Thyroid gland (tissue), 4 donors: Measurements from ENCODE around the gene AKAP12.

Experiments
- CTCF ChIP-seq, 6 experiments: fragments of 200-600 bp in 3 of 6; fragments of 450-650 bp in 3 of 6; sonication (generic) in 3 of 6; IDR thresholded peaks; one replicate each; pipeline ENCODE4 v1.5.1; 2016 to 2019; ENCODE audit warnings: antibody characterized with exemption in 6 of 6, mild to moderate bottlenecking in 2 of 6, inconsistent platforms in 1 of 6, moderate library complexity in 1 of 6
- POLR2A ChIP-seq, 2 donors: fragments of 450-650 bp; IDR thresholded peaks; one replicate each; pipeline ENCODE4 v1.6.1; 2017; ENCODE audit warnings: antibody characterized with exemption in 2 of 2, mild to moderate bottlenecking in 2 of 2, moderate library complexity in 1 of 2

- TF ChIP-seq POLR2A (IDR thresholded peaks at IDR 0.05) (no peak), CTCF (IDR thresholded peaks at IDR 0.05) (no peak)
These were observed 147.6 kb downstream of the AKAP12 start for GRCh38 chr6:151387175-151387970.
